K562 (cell line): ENCODE data around the gene GRWD1. TPM values are rescaled to one million over a fixed set of nuclear protein-coding genes. Genes with fewer than 3 reads are reported as not detected.

ENCODE experiments used
- BCL6 ChIP-seq: fragments of 250-450 bp; sonication (Bioruptor Pico); IDR thresholded peaks from 2 replicates; pipeline ENCODE4 v1.4.0; 2020
- BRF1 ChIP-seq: IDR thresholded peaks from 3 replicates; pipeline ENCODE4 v1.6.1; 2011; ENCODE audit warnings: borderline replicate concordance, mild to moderate bottlenecking; ENCODE audit not compliant: insufficient read length; ENCODE audit errors: extremely low read depth
- CREM ChIP-seq: IDR thresholded peaks from 2 replicates; pipeline ENCODE4 v1.6.1; 2014; ENCODE audit warnings: antibody characterized with exemption, low read depth
- DPF2 ChIP-seq: fragments of 450-650 bp; IDR thresholded peaks from 2 replicates; pipeline ENCODE4 v1.6.1; 2016
- ETS2 ChIP-seq: IDR thresholded peaks from 2 replicates; pipeline ENCODE4 v1.6.1; 2016; ENCODE audit warnings: borderline replicate concordance, missing genetic modification characterization, mild to moderate bottlenecking, moderate library complexity, missing compliant biosample characterization; ENCODE audit not compliant: poor library complexity, severe bottlenecking
- KLF16 ChIP-seq: IDR thresholded peaks from 2 replicates; pipeline ENCODE4 v1.6.1; 2016; ENCODE audit warnings: antibody characterized with exemption
- MAZ ChIP-seq, 2 experiments: fragments of 450-650 bp in 1 of 2; sonication (generic) in 1 of 2; formaldehyde crosslinking; IDR thresholded peaks in 1 of 2; conservative IDR thresholded peaks in 1 of 2; 2 replicates each; pipeline versions ENCODE4 v1.4.0 to v1.5.0; 2020; ENCODE audit warnings: mild to moderate bottlenecking in 1 of 2, missing genetic modification reagents in 1 of 2
- NBN ChIP-seq: fragments of 450-650 bp; IDR thresholded peaks from 2 replicates; pipeline ENCODE4 v1.6.1; 2016; ENCODE audit warnings: low read depth, mild to moderate bottlenecking
- NCOA4 ChIP-seq: fragments of 450-650 bp; IDR thresholded peaks from 2 replicates; pipeline ENCODE4 v1.6.1; 2018; ENCODE audit warnings: mild to moderate bottlenecking; ENCODE audit not compliant: partially characterized antibody
- NCOR1 ChIP-seq: fragments of 450-650 bp; IDR thresholded peaks from 2 replicates; pipeline ENCODE4 v1.6.1; 2016; ENCODE audit warnings: mild to moderate bottlenecking, moderate library complexity
- RFX7 ChIP-seq: fragments of 250-450 bp; sonication (Bioruptor Pico); IDR thresholded peaks from 2 replicates; pipeline ENCODE4 v1.5.1; 2021; ENCODE audit warnings: mild to moderate bottlenecking
- SMAD2 ChIP-seq: fragments of 150-350 bp; IDR thresholded peaks from 2 replicates; pipeline ENCODE4 v1.6.1; 2014; ENCODE audit warnings: low read depth, mild to moderate bottlenecking, low read length
- SMARCA4 ChIP-seq: fragments of 450-650 bp; IDR thresholded peaks from 2 replicates; pipeline ENCODE4 v1.6.1; 2016
- ZNF282 ChIP-seq: sonication (generic); formaldehyde crosslinking; IDR thresholded peaks from 2 replicates; pipeline ENCODE4 v1.8.1; 2023; ENCODE audit warnings: missing genetic modification reagents
- ZNF551 ChIP-seq: fragments of 250-450 bp; sonication (Bioruptor Pico); IDR thresholded peaks from 2 replicates; pipeline ENCODE4 v1.5.0; 2021; ENCODE audit warnings: mild to moderate bottlenecking, moderate library complexity
- polyA plus RNA-seq, 8 experiments: library from polyadenylated mRNA; depleted of rRNA in 4 of 8; stranded (reverse) in 5 of 8; unstranded in 3 of 8; fragments of >200 nt; fragmentation: Nextera tagmentation in 2 of 8; fragmentation: Illumina TruSeq in 1 of 8; extraction: Ambion mirVana in 2 of 8; extraction: Trizol in 1 of 8; gene quantifications; 2 replicates each; pipeline versions ENCODE4 v1.2.1 to v1.2.3, GENCODE V29; 2011 to 2014; ENCODE audit warnings: inconsistent platforms in 1 of 8, missing spikeins in 1 of 8
- total RNA-seq, 7 experiments: library from RNA; depleted of rRNA in 6 of 7; stranded (reverse); fragments of >200 nt in 6 of 7; fragmentation: Illumina TruSeq in 2 of 7; extraction: Trizol in 2 of 7; gene quantifications; 2 replicates each; pipeline versions ENCODE4 v1.2.1 to v1.2.3, GENCODE V29; 2011 to 2021; ENCODE audit warnings: low replicate concordance in 1 of 7
- TF ChIP-seq, protein P1 (sequence below): sonication (generic); formaldehyde crosslinking; IDR thresholded peaks from 2 replicates; pipeline ENCODE4 v1.8.1; 2023; ENCODE audit warnings: mild to moderate bottlenecking, missing genetic modification reagents
- TF ChIP-seq, protein P2 (sequence below): fragments of 250-450 bp; sonication (Bioruptor Pico); IDR thresholded peaks from 2 replicates; pipeline ENCODE4 v1.8.0; 2021; ENCODE audit warnings: borderline replicate concordance, mild to moderate bottlenecking, moderate library complexity; ENCODE audit not compliant: poor library complexity, severe bottlenecking
- TF ChIP-seq, protein P3 (sequence below), 2 experiments: fragments of 450-650 bp; conservative IDR thresholded peaks; 2 replicates each; pipeline ENCODE4 v1.6.1; 2017; ENCODE audit warnings: mild to moderate bottlenecking in 2 of 2, moderate library complexity in 2 of 2
- TF ChIP-seq, protein P4 (sequence below), 2 experiments: fragments of 450-650 bp; IDR thresholded peaks; 2 replicates each; pipeline ENCODE4 v1.6.1; 2018; ENCODE audit warnings: mild to moderate bottlenecking in 2 of 2, low read depth in 1 of 2; ENCODE audit not compliant: partially characterized antibody in 2 of 2
- TF ChIP-seq, protein P5 (sequence below): IDR thresholded peaks from 2 replicates; pipeline ENCODE4 v1.6.1; 2011; ENCODE audit not compliant: insufficient read length; ENCODE audit errors: extremely low read depth

The GRWD1 gene
- total and polyA plus RNA-seq, 9 of the 15 experiments (the other 6 are each of a cell fraction or from before 2014, with no cell fraction given) = 1.5 to 87.2 (median 24.5) TPM

DNA sequence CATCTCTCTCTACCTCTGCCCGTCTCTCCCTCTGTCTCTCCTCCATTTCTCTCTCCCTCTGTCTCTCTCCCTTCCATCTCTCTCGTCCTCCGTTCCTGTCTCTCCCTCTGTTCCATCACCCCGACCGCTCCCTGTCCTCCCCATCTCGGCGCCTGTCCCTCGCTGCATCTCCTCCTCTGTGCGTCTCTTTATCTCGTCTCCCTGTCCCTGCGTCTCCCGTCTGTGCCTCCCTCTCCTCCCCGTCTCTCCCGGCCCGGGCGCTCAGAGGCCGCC is 47.7 kb upstream of the GRWD1 start (continued):
- TF ChIP-seq, protein P1, sequence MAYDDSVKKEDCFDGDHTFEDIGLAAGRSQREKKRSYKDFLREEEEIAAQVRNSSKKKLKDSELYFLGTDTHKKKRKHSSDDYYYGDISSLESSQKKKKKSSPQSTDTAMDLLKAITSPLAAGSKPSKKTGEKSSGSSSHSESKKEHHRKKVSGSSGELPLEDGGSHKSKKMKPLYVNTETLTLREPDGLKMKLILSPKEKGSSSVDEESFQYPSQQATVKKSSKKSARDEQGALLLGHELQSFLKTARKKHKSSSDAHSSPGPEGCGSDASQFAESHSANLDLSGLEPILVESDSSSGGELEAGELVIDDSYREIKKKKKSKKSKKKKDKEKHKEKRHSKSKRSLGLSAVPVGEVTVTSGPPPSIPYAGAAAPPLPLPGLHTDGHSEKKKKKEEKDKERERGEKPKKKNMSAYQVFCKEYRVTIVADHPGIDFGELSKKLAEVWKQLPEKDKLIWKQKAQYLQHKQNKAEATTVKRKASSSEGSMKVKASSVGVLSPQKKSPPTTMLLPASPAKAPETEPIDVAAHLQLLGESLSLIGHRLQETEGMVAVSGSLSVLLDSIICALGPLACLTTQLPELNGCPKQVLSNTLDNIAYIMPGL (CRISPR knock-in tag) = no peak
- no peak for TF ChIP-seq BCL6
- TF ChIP-seq CREM = no peak
- TF ChIP-seq MAZ (CRISPR knock-in tag; conservative IDR thresholded peaks at IDR 0.05 in 1 of 2, IDR thresholded peaks at IDR 0.05 in 1 of 2) = no peak
- TF ChIP-seq, protein P2, sequence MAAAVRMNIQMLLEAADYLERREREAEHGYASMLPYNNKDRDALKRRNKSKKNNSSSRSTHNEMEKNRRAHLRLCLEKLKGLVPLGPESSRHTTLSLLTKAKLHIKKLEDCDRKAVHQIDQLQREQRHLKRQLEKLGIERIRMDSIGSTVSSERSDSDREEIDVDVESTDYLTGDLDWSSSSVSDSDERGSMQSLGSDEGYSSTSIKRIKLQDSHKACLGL (CRISPR knock-in tag) = no peak
- no peak for TF ChIP-seq KLF16
- TF ChIP-seq DPF2 = no peak; the same call in 1 of the 2 replicates
- no peak for TF ChIP-seq SMAD2
- no peak for TF ChIP-seq ZNF551 (CRISPR knock-in tag)
- peak; percentile 3 for TF ChIP-seq NCOA4
- TF ChIP-seq SMARCA4 = no peak
- no peak for TF ChIP-seq RFX7 (CRISPR knock-in tag)
- TF ChIP-seq ZNF282 (CRISPR knock-in tag) = no peak
- TF ChIP-seq, protein P3, sequence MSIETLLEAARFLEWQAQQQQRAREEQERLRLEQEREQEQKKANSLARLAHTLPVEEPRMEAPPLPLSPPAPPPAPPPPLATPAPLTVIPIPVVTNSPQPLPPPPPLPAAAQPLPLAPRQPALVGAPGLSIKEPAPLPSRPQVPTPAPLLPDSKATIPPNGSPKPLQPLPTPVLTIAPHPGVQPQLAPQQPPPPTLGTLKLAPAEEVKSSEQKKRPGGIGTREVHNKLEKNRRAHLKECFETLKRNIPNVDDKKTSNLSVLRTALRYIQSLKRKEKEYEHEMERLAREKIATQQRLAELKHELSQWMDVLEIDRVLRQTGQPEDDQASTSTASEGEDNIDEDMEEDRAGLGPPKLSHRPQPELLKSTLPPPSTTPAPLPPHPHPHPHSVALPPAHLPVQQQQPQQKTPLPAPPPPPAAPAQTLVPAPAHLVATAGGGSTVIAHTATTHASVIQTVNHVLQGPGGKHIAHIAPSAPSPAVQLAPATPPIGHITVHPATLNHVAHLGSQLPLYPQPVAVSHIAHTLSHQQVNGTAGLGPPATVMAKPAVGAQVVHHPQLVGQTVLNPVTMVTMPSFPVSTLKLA (conservative IDR thresholded peaks at IDR 0.05) = no peak
- no peak for TF ChIP-seq BRF1
- TF ChIP-seq, protein P4, sequence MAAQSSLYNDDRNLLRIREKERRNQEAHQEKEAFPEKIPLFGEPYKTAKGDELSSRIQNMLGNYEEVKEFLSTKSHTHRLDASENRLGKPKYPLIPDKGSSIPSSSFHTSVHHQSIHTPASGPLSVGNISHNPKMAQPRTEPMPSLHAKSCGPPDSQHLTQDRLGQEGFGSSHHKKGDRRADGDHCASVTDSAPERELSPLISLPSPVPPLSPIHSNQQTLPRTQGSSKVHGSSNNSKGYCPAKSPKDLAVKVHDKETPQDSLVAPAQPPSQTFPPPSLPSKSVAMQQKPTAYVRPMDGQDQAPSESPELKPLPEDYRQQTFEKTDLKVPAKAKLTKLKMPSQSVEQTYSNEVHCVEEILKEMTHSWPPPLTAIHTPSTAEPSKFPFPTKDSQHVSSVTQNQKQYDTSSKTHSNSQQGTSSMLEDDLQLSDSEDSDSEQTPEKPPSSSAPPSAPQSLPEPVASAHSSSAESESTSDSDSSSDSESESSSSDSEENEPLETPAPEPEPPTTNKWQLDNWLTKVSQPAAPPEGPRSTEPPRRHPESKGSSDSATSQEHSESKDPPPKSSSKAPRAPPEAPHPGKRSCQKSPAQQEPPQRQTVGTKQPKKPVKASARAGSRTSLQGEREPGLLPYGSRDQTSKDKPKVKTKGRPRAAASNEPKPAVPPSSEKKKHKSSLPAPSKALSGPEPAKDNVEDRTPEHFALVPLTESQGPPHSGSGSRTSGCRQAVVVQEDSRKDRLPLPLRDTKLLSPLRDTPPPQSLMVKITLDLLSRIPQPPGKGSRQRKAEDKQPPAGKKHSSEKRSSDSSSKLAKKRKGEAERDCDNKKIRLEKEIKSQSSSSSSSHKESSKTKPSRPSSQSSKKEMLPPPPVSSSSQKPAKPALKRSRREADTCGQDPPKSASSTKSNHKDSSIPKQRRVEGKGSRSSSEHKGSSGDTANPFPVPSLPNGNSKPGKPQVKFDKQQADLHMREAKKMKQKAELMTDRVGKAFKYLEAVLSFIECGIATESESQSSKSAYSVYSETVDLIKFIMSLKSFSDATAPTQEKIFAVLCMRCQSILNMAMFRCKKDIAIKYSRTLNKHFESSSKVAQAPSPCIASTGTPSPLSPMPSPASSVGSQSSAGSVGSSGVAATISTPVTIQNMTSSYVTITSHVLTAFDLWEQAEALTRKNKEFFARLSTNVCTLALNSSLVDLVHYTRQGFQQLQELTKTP (IDR thresholded peaks at IDR 0.05; ENCODE audit: low read depth in 1 of 2, partially characterized antibody in 2 of 2) = no peak
- TF ChIP-seq NBN = no peak
- TF ChIP-seq, protein P5, sequence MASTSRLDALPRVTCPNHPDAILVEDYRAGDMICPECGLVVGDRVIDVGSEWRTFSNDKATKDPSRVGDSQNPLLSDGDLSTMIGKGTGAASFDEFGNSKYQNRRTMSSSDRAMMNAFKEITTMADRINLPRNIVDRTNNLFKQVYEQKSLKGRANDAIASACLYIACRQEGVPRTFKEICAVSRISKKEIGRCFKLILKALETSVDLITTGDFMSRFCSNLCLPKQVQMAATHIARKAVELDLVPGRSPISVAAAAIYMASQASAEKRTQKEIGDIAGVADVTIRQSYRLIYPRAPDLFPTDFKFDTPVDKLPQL = no peak
- TF ChIP-seq ETS2 = no peak
- TF ChIP-seq NCOR1 = no peak; the same call in 1 of the 2 replicates
